ENCODE measurements around the gene ISM1.

ISM1 gene

DNA sequence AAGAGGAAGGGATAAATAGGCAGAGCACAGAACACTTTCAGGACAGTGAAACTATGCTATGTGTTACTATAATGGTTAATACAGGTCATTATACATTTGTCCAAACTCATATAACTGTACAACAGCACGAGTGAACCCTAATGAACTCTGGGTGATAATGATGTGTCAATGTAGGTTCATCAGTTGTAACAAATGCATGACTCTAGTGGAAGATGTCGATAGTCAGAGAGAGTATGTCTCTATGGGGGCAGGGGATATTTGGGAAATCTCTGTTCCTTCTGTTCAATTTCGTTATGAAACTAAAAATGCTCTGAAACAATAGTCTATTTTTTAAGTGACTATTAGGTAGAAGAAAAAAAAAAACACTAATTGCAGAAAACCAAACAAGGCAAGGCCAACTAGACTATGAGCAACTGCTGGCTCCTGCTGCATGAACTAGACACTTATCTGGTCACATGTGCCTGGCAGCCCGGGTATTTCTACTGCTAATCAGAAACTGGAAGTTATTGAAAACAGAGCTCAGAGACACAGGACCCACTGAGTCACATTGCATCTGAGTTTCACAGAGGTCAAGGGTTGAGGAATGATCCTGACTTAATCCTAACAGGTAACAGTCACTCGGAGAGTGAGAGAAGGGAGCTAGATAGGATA is 97.9 kb downstream of the ISM1 start:
- DNase-seq, result no peak

- no peak for DNase-seq
These were observed 99.6 kb downstream of the ISM1 start for GRCh38 chr20:13320702-13321101.

DNA sequence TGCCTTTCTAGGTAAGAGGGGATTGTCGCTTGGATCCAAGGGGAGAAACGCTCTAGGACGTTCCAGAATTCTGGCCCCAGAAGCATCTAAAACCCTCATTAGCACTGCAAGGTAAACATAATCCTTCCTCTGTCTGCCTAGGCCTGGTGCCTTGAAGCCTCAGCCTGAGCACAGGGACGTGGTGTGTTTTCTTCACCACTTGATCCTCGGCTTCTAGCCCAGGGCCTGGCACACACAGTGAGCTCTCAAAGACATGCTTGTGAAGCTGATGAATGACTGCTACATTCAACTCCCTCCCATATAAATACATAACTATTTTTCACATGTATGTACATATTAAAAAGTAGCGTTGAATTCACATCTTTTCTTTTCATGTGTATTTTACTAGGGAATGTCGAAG is 100.3 kb downstream of the ISM1 start:
- no peak for DNase-seq

GRCh38 chr20:13322198-13322597 is 101.1 kb downstream of the ISM1 start:
- no peak for DNase-seq

DNA sequence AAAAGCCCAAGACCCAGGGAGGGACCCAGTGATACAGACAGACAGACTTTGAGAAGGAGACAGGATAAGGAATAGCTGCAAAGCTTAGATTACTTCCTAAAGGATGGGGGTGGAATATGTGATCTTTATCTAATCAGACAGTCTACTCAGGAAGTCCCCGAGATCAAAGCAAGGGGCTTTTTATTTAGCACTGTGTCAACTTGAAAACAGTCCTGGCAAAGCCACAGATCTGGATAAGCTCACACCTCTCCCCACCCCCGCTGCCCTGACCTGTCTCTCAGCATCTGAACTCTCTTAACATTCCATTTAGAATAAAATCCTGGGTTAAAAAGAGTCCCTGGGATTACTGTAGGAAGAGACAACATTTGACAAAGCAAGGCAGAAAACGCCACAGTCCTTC is 101.5 kb downstream of the ISM1 start:
- no peak for DNase-seq

- peak; percentile 18 for DNase-seq
These were observed 104.0 kb downstream of the ISM1 start for GRCh38 chr20:13325033-13325432.

- no peak for DNase-seq
These were observed 104.8 kb downstream of the ISM1 start for GRCh38 chr20:13325796-13326340.

GRCh38 chr20:13331536-13331935 is 110.5 kb downstream of the ISM1 start:
- DNase-seq, result peak; percentile 9

DNA sequence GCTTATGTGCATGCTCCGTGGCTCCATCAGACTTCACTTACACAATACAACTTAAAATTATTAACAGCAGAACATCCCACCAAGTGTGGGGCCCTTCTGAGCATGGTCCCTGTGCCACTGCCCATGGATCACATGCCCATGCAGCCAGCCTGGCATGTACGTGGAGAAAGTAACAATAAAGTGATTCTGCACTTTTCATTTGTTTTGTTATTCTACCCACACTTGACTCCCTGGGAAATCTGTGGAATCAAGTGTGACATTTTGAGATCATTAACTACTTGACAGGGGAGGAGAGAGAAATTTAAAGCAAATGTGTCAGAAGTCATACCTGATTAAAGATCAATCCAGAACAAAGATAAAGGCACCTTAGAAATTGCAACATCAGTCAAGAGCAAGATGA is 112.0 kb downstream of the ISM1 start:
- no peak for DNase-seq

GRCh38 chr20:13333793-13334192 is 112.7 kb downstream of the ISM1 start:
- no peak for DNase-seq

GRCh38 chr20:13336308-13337089 is 115.4 kb downstream of the ISM1 start:
- no peak for DNase-seq

- no peak for DNase-seq
These were observed 116.2 kb downstream of the ISM1 start for GRCh38 chr20:13337090-13337784.

GRCh38 chr20:13338097-13338661 is 117.1 kb downstream of the ISM1 start:
- no peak for DNase-seq

DNA sequence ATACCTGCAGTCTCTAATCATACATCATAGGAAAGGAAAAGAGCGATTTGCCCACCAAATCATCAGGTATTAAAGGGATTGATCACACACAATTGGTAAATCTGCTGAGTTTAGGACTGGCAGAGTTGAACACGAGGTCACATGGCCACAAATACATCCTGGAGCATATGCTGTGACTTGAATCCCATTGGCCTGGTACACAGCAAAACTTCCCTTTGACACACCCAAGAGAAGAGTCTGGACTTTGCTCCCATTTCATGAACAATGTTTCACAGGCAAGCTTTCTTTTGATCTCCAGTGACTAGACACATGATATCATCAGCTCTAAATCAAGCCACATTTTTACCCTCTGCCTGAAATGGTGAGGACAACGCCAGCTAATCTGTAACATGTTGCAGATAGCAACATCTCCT is 117.9 kb downstream of the ISM1 start:
- DNase-seq, result no peak

GRCh38 chr20:13340088-13340487 is 119.0 kb downstream of the ISM1 start:
- DNase-seq, result no peak

DNA sequence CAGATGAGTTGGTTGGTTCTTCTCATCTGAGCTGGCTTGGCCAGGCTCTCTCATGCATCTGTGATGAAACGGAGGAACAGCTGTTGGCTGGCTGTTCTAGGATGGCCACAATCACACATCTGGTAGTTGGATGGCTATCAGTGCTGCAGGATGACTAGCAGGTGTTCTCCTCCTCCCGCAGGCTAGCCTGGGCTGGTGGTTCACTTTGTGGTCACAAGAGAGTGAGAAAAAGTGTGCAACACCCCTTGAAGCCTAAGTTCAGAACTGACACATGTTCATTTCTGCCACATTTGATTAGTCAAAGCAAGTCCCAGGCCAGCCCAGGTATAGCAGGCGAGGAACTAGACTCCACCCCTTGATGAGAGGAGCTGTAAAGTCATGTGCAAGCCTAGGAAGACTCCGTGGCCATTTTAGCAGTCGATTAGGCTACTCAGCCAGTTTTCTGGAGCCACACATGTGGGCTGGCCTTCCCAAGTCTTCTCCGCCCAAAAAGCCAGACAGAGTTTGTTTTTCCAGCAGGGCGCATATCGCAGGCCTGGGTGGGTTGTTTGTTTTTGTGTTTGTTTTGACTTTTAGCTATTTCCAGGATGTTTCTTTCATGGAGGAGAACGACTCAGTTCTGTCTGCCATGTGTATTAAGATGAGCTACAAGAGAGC is 120.8 kb downstream of the ISM1 start:
- no peak for DNase-seq

- no peak for DNase-seq
These were observed 121.6 kb downstream of the ISM1 start for GRCh38 chr20:13342469-13343242.

GRCh38 chr20:13344671-13345070 is 123.6 kb downstream of the ISM1 start:
- DNase-seq, result no peak

DNA sequence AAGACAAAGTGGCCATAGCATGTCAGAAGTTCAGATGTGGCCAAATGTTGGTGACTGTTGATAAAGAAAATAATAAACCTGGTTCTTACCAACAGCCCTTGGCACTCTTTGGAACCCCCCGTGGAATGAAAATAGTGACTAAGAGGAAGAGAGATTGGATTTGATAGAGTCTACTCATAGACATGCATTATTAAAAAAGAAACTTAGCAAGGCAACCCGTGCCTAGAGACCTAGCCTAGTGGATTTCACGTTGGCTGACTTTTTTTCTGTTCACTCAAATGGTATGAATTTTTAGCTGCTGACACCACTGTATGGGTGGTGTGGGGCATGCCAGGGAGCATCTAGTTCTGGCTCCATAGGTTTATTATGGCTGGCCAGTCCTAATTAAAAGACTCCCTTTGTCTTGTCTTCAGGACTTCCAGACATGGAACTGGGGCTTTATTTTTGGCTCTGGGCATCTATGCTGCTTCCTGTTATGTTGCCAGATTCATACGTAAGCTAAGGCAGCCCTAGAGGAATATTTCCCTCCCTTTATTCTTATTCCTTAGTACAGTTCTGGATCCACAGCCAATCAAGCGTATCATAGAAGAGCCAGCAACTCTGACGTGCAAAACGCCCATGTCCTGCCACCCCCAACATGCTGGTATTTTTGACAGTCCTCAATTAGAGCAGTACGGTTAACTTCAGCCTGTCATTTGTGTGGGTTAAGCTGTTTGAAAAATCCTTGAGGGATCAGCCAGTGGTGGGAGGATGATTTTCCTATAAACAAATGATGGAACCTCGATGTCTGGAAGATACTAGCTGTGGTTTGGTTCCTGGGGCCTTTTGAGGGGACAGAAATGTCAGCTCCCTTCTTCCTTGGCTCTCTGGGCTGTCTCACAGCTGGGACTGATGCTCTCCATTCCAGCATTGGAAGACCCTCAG is 127.5 kb downstream of the ISM1 start:
- DNase-seq, result no peak

- DNase-seq, result no peak
These were observed 128.1 kb downstream of the ISM1 start for GRCh38 chr20:13349235-13349604.
